Omental fat pad (tissue), 4 donors: ENCODE results near the gene RPS6KL1. TPM values are rescaled to one million over a fixed set of nuclear protein-coding genes. Genes with fewer than 3 reads are reported as not detected.

Experiments used
- ATAC-seq: fragments of 150-250 bp; one replicate; pipeline ENCODE4 v1.9.1; 2016; ENCODE audit warnings: mild to moderate bottlenecking, moderate library complexity; ENCODE audit not compliant: low FRiP score
- DNase-seq: peaks from one replicate; pipeline ENCODE4 v3.0.0-alpha.2; 2019; ENCODE audit warnings: low spot score
- total RNA-seq, 4 donors: library from RNA; depleted of rRNA; stranded (reverse); fragments of >200 nt; gene quantifications; one replicate each; pipeline ENCODE4 v1.1.0, GENCODE V29; 2016
- TF ChIP-seq, protein P1 (sequence below), 3 donors: fragments of 450-650 bp; IDR thresholded peaks; one replicate each; pipeline ENCODE4 v1.5.1; 2016 to 2017; ENCODE audit warnings: antibody characterized with exemption in 3 of 3, mild to moderate bottlenecking in 3 of 3, moderate library complexity in 2 of 3

The RPS6KL1 gene
- total RNA-seq, 4 donors from 2014 or later, result 1.3 to 5.2 (median 1.5) TPM

DNA sequence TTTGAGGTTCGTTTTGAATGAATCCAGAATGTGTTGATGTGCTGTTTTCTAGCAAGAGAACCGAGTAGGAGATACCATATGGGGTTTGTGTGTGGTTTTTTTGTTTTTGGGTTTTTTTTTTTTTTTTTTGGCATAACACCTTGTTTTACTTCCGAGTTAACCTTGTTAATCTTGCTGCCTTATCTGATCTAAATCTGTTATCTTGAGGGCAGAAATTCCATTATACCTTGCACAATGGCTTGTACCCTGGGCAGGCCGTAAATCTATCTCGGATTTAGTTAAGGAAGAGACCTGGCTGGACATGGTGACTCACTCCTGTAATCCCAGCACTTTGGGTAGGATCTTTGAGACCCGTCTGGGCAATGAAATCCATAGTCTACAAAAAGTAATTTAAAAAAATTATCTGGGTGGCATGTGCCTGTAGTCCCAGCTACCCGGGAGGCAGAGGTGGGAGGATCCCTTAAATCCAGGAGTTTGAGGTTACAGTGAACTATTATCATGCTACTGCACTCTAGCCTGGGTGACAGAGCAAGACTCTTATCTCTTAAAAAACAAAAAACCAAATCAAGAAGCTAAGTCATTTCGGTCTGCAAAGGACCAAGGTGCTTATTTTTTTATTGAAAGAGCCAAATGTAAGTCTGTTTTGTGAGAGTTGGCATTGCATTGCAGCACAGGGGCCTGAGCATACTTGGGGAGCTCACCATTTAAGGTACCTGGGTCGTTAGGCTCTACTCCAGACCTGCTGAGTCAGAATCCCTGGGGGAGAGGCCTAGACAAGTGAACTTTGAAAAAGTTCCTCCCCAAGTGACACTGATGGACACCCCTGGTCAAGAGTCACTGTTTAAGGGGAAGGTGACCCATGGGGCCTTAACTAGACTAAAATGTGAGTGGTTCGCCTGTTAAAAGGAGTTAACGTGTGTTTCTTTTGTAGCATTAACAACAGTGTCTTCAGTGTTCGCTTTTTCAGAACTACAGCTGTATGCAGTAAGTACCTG is 34.6 kb downstream of the RPS6KL1 start:
- TF ChIP-seq, protein P1, sequence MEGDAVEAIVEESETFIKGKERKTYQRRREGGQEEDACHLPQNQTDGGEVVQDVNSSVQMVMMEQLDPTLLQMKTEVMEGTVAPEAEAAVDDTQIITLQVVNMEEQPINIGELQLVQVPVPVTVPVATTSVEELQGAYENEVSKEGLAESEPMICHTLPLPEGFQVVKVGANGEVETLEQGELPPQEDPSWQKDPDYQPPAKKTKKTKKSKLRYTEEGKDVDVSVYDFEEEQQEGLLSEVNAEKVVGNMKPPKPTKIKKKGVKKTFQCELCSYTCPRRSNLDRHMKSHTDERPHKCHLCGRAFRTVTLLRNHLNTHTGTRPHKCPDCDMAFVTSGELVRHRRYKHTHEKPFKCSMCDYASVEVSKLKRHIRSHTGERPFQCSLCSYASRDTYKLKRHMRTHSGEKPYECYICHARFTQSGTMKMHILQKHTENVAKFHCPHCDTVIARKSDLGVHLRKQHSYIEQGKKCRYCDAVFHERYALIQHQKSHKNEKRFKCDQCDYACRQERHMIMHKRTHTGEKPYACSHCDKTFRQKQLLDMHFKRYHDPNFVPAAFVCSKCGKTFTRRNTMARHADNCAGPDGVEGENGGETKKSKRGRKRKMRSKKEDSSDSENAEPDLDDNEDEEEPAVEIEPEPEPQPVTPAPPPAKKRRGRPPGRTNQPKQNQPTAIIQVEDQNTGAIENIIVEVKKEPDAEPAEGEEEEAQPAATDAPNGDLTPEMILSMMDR (IDR thresholded peaks at IDR 0.05), result no peak
- no peak for DNase-seq
- no peak for ATAC-seq

DNA sequence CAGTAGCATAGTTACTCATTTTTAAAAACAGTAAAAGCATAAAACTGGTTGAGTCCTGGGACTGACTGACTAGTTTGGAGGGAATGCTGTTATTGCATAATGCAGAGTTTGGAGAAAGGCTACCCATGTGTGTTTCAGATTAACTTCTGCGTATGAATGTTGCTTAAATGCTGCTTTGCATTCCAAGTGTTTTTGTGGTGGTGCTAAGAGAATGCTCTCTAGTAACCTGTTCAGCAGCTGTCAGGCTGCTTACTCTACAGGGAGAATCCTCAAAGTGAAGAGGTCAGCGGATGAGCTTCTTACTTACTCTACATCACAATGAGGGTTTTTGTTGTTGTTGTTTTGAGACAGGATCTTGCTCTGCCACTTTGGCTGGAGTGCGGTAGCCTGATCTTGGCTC is 37.1 kb downstream of the RPS6KL1 start:
- peak; percentile 66 for ATAC-seq
- TF ChIP-seq, protein P1 (IDR thresholded peaks at IDR 0.05), result no peak
- DNase-seq, result no peak

DNA sequence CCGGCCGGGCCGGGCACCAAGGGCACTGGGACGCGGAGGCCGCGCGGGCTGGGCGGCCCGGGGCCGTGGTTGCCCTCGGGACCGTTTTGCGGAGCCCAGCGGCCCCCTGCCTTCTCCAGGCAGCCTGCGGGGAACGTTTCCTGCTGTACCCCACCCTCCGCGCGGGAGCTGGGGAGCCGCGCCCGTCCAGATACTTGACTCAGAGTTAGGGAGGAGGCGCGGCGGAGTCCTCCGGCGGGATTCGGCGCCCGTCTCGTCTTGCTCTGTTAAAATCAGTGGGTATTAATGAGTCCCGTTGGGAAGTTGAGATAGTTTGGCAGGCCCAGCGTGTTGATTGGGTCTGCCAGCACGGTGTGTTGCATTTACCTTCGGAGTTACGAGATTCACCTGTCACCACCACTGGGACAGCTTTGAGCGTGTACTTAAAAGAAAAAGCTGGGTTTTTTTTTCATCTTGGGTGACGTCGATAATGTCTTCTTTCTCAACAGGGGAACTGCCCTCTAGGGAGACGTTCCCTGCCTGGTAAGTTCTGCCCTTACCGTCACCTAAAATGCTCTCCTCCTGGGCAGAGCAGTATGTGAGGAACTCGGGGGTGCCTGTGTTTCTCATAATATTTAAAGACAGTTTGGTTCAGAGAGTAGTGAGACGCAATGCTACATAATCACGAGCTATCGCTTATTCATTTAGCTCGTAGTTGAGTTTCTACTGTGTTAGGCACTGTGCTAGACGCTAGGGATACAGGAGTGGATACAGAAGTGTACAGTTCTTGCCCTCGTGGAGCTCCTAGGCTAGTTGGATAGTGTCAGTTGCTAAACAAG is 40.7 kb downstream of the RPS6KL1 start:
- TF ChIP-seq, protein P1 (IDR thresholded peaks at IDR 0.05), result no peak
- DNase-seq (peak; percentile 49), ATAC-seq (peak; percentile 78)

DNA sequence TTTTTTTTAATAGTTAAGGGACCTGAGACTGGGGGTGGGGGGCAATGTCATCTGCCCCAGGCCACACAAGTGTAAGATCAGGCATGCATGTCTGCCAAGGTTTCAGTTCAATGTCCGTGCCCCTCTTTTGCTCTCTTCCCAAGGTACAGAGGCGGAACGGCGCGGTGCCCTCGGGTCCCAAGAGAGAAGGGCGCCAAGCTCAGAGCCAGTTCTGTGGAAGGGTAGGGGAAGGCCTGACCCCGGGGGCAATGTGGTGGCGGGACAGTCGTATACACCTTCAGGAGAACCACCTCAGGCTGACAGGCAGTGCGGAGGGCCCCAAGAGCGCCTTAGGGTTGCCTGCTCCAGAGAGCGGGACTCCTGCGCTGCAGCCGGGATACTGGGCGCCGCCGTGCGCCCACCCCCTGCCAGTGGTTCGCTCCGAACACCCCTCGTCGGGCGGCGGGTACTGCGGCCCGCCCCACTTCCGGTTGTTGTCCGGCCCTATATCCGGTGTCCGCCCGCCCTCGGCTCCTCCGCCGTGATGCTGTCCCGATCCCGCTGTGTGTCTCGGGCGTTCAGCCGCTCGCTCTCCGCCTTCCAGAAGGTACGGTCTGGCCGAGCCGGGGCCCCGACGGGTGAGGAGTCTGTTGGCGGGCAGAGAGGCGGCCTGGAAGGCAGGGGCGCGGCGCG is 41.5 kb downstream of the RPS6KL1 start, which contains the start of gene DLST:
Gene DLST (plus strand): TSS at position 486 of the 672 bp plus-strand sequence. CDS start 38 bp downstream, at position 524.
- DNase-seq (peak; percentile 55), ATAC-seq (peak; percentile 93)
- TF ChIP-seq, protein P1 (IDR thresholded peaks at IDR 0.05), result no peak

DNA sequence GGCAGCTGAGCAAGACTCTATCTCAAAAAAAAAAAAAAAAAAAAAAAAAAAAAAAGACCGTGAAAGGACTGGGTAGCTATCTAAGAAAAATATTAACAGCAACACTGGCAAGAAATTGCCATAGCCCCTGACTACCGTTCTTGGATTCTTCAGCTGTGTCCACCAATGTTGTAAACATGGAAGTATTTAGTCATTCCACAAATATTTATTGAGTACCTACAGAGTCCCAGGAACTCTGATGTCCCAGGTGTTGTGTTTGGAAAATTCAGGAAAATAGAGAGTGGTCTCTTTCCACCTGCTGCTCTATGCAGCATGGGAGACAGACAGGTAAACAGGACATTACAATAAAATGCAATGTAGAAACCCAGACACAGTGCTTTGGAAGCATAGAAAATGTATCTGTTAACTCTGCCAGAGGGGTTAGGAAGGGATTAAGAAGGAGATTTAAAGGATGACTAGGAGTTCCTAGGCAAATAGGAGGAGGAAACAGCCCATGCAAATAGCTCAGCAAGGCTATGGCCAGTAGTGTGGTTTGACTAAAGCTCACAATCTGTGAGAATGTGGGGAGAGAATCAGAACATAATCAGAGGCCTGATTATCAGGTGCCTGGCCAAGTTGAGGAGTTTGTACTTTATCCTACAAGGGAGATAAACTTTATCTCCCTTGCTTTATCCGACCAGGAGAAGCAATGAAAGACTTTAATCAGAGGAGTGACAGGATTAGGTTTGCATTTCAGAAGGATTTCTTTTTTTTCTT is 43.5 kb downstream of the RPS6KL1 start:
- TF ChIP-seq, protein P1 (IDR thresholded peaks at IDR 0.05), result no peak
- ATAC-seq, result no peak
- DNase-seq, result no peak
